HL-60 (cell line): ENCODE measurements around the gene KRTAP10-2.

Experiments used
- DNase-seq, 2 experiments: peaks; one replicate each; pipeline ENCODE4 v3.0.0-alpha.2; 2010 to 2020; ENCODE audit warnings: low read depth in 1 of 2, low spot score in 1 of 2
- H3K27ac ChIP-seq: fragments of 250-450 bp; sonication (Bioruptor Pico); replicated peaks from 2 replicates; pipeline ENCODE4 v1.5.1; 2020; ENCODE audit warnings: mild to moderate bottlenecking, moderate library complexity
- H3K27me3 ChIP-seq: fragments of 250-450 bp; sonication (Bioruptor Pico); 2 replicates; pipeline ENCODE4 v1.5.1; 2021; ENCODE audit warnings: mild to moderate bottlenecking, moderate library complexity; ENCODE audit not compliant: insufficient read depth, poor library complexity, severe bottlenecking
- H3K4me3 ChIP-seq: replicated peaks from 2 replicates; pipeline ENCODE4 v1.5.1; 2011; ENCODE audit warnings: mild to moderate bottlenecking, control low read depth, low read length; ENCODE audit not compliant: insufficient read depth
- GABPA ChIP-seq: IDR thresholded peaks from 2 replicates; pipeline ENCODE4 v1.6.1; 2012; ENCODE audit warnings: low read depth
- POLR2AphosphoS5 ChIP-seq: IDR thresholded peaks from 2 replicates; pipeline ENCODE4 v1.6.1; 2012; ENCODE audit warnings: low read depth
- SPI1 ChIP-seq: IDR thresholded peaks from 2 replicates; pipeline ENCODE4 v1.6.1; 2012; ENCODE audit warnings: low read depth, mild to moderate bottlenecking, borderline replicate concordance
- TF ChIP-seq, protein P1 (sequence below): IDR thresholded peaks from 2 replicates; pipeline ENCODE4 v1.6.1; 2012; ENCODE audit warnings: low read depth; ENCODE audit not compliant: insufficient replicate concordance
- TF ChIP-seq, protein P2 (sequence below): IDR thresholded peaks from one replicate; pipeline ENCODE4 v1.5.1; 2011; ENCODE audit warnings: low read length, control low read depth, inconsistent platforms; ENCODE audit not compliant: insufficient read depth

Gene KRTAP10-2

DNA sequence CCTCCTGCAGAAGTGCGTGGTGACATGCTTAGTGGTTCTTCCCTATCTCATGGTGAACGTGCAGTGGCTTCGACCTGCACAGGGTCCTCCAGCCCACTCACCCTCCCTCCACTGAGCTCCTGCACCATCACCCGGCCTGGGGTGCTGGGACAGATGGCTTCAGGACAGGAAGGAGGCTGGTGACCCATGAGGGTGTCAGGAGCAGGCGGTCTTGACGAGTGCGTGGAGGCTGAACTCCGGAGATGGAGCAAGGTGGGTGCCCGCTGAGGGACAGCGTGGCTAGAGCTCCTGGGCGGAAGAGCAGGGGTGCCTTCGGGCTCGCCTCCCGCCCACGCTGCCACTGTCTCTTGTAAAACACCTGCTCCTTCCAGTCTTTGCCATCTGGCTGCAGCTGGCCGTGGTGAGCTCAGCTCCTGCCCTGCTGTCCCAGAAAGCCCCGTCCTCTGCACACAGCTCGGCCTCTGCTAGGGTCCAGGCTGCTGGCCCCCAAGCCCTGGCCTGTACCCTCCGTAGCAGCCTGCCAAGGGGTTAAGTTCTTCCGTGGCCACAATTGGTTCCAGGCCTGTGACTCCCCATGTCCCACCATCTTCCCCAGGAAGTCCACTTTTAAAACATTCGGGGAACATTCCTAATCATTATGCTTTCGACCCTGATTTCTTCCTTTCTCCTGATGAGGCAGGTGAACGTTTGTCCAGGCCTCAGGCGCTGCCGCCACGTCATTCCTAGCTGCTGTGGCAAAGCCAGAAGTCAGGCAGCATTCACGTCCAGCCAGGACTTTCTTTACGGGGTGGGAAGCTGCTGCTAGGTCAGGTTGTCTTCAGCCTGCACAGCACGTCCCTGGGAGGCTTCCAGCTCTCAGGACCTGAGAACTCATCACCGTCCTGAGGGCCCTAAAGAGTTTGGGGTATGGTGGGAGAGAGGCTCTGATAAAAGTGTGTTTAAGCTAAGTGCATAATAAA is 19.4 kb downstream of the KRTAP10-2 start:
- no peak for TF ChIP-seq POLR2AphosphoS5
- TF ChIP-seq, protein P1, sequence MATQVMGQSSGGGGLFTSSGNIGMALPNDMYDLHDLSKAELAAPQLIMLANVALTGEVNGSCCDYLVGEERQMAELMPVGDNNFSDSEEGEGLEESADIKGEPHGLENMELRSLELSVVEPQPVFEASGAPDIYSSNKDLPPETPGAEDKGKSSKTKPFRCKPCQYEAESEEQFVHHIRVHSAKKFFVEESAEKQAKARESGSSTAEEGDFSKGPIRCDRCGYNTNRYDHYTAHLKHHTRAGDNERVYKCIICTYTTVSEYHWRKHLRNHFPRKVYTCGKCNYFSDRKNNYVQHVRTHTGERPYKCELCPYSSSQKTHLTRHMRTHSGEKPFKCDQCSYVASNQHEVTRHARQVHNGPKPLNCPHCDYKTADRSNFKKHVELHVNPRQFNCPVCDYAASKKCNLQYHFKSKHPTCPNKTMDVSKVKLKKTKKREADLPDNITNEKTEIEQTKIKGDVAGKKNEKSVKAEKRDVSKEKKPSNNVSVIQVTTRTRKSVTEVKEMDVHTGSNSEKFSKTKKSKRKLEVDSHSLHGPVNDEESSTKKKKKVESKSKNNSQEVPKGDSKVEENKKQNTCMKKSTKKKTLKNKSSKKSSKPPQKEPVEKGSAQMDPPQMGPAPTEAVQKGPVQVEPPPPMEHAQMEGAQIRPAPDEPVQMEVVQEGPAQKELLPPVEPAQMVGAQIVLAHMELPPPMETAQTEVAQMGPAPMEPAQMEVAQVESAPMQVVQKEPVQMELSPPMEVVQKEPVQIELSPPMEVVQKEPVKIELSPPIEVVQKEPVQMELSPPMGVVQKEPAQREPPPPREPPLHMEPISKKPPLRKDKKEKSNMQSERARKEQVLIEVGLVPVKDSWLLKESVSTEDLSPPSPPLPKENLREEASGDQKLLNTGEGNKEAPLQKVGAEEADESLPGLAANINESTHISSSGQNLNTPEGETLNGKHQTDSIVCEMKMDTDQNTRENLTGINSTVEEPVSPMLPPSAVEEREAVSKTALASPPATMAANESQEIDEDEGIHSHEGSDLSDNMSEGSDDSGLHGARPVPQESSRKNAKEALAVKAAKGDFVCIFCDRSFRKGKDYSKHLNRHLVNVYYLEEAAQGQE: no peak
- TF ChIP-seq, protein P2, sequence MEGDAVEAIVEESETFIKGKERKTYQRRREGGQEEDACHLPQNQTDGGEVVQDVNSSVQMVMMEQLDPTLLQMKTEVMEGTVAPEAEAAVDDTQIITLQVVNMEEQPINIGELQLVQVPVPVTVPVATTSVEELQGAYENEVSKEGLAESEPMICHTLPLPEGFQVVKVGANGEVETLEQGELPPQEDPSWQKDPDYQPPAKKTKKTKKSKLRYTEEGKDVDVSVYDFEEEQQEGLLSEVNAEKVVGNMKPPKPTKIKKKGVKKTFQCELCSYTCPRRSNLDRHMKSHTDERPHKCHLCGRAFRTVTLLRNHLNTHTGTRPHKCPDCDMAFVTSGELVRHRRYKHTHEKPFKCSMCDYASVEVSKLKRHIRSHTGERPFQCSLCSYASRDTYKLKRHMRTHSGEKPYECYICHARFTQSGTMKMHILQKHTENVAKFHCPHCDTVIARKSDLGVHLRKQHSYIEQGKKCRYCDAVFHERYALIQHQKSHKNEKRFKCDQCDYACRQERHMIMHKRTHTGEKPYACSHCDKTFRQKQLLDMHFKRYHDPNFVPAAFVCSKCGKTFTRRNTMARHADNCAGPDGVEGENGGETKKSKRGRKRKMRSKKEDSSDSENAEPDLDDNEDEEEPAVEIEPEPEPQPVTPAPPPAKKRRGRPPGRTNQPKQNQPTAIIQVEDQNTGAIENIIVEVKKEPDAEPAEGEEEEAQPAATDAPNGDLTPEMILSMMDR: no peak
- no peak for TF ChIP-seq GABPA
- TF ChIP-seq SPI1: no peak
- no peak for DNase-seq
- no peaks in the 10 kb centered on the region for H3K27me3 ChIP-seq
- H3K27ac ChIP-seq: no peak overlapping the region
- no peak overlapping the region for H3K4me3 ChIP-seq

DNA sequence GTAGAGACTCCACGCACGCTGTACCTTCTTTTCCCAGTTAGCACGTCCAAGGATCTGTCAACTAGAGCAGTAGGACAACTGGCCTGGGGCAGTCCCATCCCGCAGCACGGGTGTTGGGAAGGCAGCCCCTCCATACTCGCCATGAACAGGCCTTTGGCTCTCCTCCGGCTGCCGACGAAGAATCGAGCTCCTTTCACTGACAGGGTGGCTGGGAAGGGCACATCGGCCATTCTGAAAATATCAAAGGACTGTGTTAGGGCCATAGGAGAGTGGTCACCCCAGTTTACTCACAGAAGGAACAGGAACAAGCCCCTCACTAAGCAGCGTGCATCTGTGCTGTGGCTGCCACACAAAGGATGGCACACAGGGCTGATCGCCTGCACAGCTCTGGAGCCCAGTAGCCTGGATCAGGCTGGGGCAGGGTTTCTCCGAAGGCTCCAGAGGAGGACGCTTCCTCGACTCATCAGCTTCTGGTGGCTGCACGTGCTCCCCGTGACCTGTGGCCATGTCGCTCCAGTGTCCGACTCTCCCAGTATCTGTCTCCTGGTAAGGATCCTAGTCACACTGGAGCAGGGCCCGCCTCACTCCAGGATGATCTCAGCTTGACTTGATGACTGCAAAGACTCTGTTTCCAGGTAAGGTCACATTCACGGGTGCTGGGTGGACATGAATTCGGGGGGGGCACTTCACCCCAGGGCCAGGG is 20.3 kb downstream of the KRTAP10-2 start:
- no peak for DNase-seq
- Histone ChIP-seq H3K4me3 (no peak overlapping the region), H3K27me3 (no peaks in the 10 kb centered on the region), H3K27ac (no peak overlapping the region)
- TF ChIP-seq POLR2AphosphoS5 (no peak), GABPA (no peak), SPI1 (no peak)
- TF ChIP-seq, protein P2: no peak
- TF ChIP-seq, protein P1: no peak

DNA sequence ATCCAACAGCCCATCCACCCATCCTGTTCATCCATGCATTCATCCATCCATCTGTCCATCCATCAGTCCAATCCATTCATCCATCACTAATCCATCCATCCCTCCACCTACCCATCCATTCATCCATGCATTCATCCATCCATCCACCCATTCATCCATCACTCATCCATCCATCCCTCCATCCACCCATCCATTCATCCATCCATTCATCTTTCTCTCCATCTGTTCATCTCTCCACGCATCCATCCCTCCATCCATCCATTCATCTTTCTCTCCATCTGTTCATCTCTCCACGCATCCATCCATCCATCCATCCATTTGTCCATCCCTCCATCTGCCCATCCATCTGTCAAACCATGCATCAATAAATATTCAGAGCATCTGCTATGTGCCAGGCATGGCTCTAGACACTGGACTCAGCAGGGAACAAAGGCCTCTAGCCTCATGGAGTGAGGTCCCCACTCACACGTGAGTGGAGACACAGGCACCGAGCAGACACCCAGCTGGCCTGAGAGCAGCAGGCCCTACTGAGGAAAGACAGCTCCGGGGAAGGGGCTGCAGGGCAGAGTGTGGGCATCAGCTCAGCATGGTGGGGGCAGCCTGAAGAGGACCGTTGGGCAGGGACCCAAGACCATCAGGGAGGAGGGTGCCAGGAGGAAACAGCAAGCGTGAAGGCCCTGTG is 20.9 kb downstream of the KRTAP10-2 start:
- Histone ChIP-seq H3K4me3 (no peak overlapping the region), H3K27me3 (no peaks in the 10 kb centered on the region), H3K27ac (no peak overlapping the region)
- DNase-seq: no peak
- TF ChIP-seq SPI1: no peak
